ENCODE data around the gene PHF21A. TPM values are rescaled to one million over a fixed set of nuclear protein-coding genes. Genes with fewer than 3 reads are reported as not detected.

Gene PHF21A
- total and polyA plus RNA-seq, 7 donors = 4.1 to 21.3 (median 17.2) TPM

GRCh38 chr11:46159680-46160079 is 38.4 kb upstream of the PHF21A start:
- H3K36me3 ChIP-seq (ENCODE audit: insufficient read depth in 1 of 2, low read depth in 1 of 2) = no peaks in the 10 kb centered on the region
- 17 to 32% (median 28%) methylated on average over 2 of the region's 2 CpGs for WGBS, 3 donors
- no peaks in the 10 kb centered on the region for H3K4me1 ChIP-seq
- intact Hi-C loops (cut with DNase I) = loop anchor here in 1 of 2 donors (2.0 kb wide), 1 partner anchor 27 kb away; no protein-coding TSS in a partner anchor
- no peak for TF ChIP-seq CTCF (IDR thresholded peaks at IDR 0.05)
- peaks cover 0 to 35% (median 7%) of the 10 kb centered on the region in 3 donors for H3K27me3 ChIP-seq (ENCODE audit: insufficient read depth in 3 of 3, low read length in 2 of 3)
- H3K4me3 ChIP-seq = no peak overlapping the region
- no peaks in the 10 kb centered on the region for H3K9me3 ChIP-seq
- ATAC-seq (no peak), DNase-seq (no peak)
- H3K27ac ChIP-seq = no peak overlapping the region

GRCh38 chr11:46149826-46150225 is 28.6 kb upstream of the PHF21A start:
- Histone ChIP-seq H3K4me3 (no peak overlapping the region), H3K27ac (no peak overlapping the region), H3K36me3 (ENCODE audit: insufficient read depth in 1 of 2, low read depth in 1 of 2) (no peaks in the 10 kb centered on the region), H3K27me3 (ENCODE audit: insufficient read depth in 3 of 3, low read length in 2 of 3) (peaks cover 0 to 19% (median 0%) of the 10 kb centered on the region in 3 donors), H3K4me1 (no peaks in the 10 kb centered on the region), H3K9me3 (no peaks in the 10 kb centered on the region)
- no peak for DNase-seq
- ATAC-seq = no peak
- intact Hi-C loops (cut with DNase I) = no loop called here
- 56 to 61% (median 61%) methylated on average over 4 of the region's 4 CpGs for WGBS, 3 donors
- TF ChIP-seq CTCF (IDR thresholded peaks at IDR 0.05) = no peak

- ATAC-seq (no peak), DNase-seq (no peak)
- Histone ChIP-seq H3K36me3 (ENCODE audit: insufficient read depth in 1 of 2, low read depth in 1 of 2) (no peaks in the 10 kb centered on the region), H3K27ac (no peak overlapping the region), H3K9me3 (no peaks in the 10 kb centered on the region), H3K4me1 (no peaks in the 10 kb centered on the region), H3K4me3 (no peak overlapping the region), H3K27me3 (ENCODE audit: insufficient read depth in 3 of 3, low read length in 2 of 3) (peaks cover 0 to 19% (median 0%) of the 10 kb centered on the region in 3 donors)
- 15 to 19% (median 17%) methylated on average over 11 of the region's 11 CpGs for WGBS, 3 donors
- TF ChIP-seq CTCF (IDR thresholded peaks at IDR 0.05) = no peak
- intact Hi-C loops (cut with DNase I) = no loop called here
Observed at GRCh38 chr11:46149342-46149741, 28.1 kb upstream of the PHF21A start.

- no peaks in the 10 kb centered on the region for H3K9me3 ChIP-seq
- H3K27ac ChIP-seq = no peak overlapping the region
- ATAC-seq (no peak), DNase-seq (no peak)
- no peaks in the 10 kb centered on the region for H3K4me1 ChIP-seq
- peaks cover 0 to 19% (median 0%) of the 10 kb centered on the region in 3 donors for H3K27me3 ChIP-seq (ENCODE audit: insufficient read depth in 3 of 3, low read length in 2 of 3)
- TF ChIP-seq CTCF (IDR thresholded peaks at IDR 0.05) = no peak
- intact Hi-C loops (cut with DNase I) = loop anchor here in 1 of 2 donors (5.0 kb wide), 1 partner anchor 418 kb away; no protein-coding TSS in a partner anchor
- H3K36me3 ChIP-seq (ENCODE audit: insufficient read depth in 1 of 2, low read depth in 1 of 2) = no peaks in the 10 kb centered on the region
- WGBS, 3 donors = 71 to 79% (median 79%) methylated on average over 8 of the region's 8 CpGs
- no peak overlapping the region for H3K4me3 ChIP-seq
Observed at GRCh38 chr11:46144741-46145140, 23.5 kb upstream of the PHF21A start.

All from psoas muscle (tissue), 8 donors.